GM12891 (cell line): ENCODE results near the gene DMRT3. TPM values are rescaled to one million over a fixed set of nuclear protein-coding genes. Genes with fewer than 3 reads are reported as not detected.

ENCODE experiments used
- DNase-seq: peaks from one replicate; pipeline ENCODE4 v3.0.0; 2011; ENCODE audit warnings: low spot score; ENCODE audit not compliant: insufficient read length
- FAIRE-seq: peaks from 2 replicates; lab custom pipeline; 2011; peaks lifted over from hg19 to GRCh38; lab: Jason Lieb, UNC
- PAX5 ChIP-seq: IDR thresholded peaks from 2 replicates; pipeline ENCODE4 v1.6.1; 2011; ENCODE audit warnings: low read length, moderate library complexity, mild to moderate bottlenecking; ENCODE audit not compliant: insufficient read depth, severe bottlenecking
- POLR2A ChIP-seq: IDR thresholded peaks from 2 replicates; pipeline ENCODE4 v1.6.1; 2011; ENCODE audit warnings: low read depth, low read length, control low read depth
- POLR2AphosphoS5 ChIP-seq: IDR thresholded peaks from 2 replicates; pipeline ENCODE4 v1.6.1; 2011; ENCODE audit warnings: low read depth, low read length, control low read depth
- POU2F2 ChIP-seq: IDR thresholded peaks from 2 replicates; pipeline ENCODE4 v1.6.1; 2011; ENCODE audit warnings: low read depth, mild to moderate bottlenecking, control low read depth, low read length, moderate library complexity
- SPI1 ChIP-seq: IDR thresholded peaks from 2 replicates; pipeline ENCODE4 v1.6.1; 2011; ENCODE audit warnings: low read depth, low read length, control low read depth
- TAF1 ChIP-seq: IDR thresholded peaks from 2 replicates; pipeline ENCODE4 v1.6.1; 2011; ENCODE audit warnings: low read depth, low read length, control low read depth
- polyA plus RNA-seq: library from polyadenylated mRNA; unstranded; fragments of >200 nt; gene quantifications from one replicate; pipeline ENCODE4 v1.2.1, GENCODE V29; 2012; ENCODE audit warnings: low read depth, missing spikeins, inconsistent platforms; ENCODE audit not compliant: missing spikeins

The DMRT3 gene, protein sequence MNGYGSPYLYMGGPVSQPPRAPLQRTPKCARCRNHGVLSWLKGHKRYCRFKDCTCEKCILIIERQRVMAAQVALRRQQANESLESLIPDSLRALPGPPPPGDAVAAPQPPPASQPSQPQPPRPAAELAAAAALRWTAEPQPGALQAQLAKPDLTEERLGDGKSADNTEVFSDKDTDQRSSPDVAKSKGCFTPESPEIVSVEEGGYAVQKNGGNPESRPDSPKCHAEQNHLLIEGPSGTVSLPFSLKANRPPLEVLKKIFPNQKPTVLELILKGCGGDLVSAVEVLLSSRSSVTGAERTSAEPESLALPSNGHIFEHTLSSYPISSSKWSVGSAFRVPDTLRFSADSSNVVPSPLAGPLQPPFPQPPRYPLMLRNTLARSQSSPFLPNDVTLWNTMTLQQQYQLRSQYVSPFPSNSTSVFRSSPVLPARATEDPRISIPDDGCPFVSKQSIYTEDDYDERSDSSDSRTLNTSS
- 0.18 TPM for polyA plus RNA-seq

DNA sequence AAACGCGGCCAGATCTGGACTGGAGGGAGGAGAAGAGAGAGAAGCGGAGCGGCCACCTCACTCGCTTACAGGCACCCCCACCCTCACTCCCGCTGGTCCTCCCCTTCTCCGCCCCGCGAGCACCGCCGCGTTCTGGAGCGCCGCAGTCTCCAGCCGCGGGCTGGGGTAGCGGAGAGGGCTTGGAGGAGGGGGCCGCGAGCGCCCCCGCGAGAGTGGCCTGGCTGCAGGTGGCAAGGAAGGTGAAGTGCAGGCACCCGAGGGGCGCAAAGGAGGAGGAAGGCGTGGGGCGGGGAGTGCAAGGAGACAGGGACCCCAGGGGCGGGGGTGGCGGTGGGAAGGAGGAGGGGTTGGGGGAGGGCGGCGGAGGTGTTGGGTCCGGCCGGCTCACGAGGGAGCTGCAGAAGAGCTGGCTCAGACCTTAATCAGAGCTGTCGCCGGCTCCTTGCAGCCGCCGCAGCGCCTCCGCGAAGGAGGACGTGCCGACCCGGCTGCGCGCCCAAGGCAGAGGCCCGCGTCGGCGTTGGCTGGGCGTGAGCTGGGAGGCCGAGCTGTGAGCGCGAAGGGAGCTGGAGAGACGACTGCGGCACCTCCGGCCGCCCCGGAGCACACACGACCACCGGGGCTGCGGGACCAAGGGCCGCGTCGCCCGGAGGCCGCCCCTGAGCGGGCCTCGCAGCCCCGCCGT is at the start of gene DMRT3:
Gene DMRT3 (plus strand): TSS at position 398 of the 685 bp plus-strand sequence. CDS start 347 bp downstream, outside the sequence.
- no peak for DNase-seq
- FAIRE-seq, result no peak
- TF ChIP-seq TAF1 (no peak), POLR2AphosphoS5 (no peak), POU2F2 (no peak), PAX5 (no peak), SPI1 (no peak), POLR2A (no peak)

DNA sequence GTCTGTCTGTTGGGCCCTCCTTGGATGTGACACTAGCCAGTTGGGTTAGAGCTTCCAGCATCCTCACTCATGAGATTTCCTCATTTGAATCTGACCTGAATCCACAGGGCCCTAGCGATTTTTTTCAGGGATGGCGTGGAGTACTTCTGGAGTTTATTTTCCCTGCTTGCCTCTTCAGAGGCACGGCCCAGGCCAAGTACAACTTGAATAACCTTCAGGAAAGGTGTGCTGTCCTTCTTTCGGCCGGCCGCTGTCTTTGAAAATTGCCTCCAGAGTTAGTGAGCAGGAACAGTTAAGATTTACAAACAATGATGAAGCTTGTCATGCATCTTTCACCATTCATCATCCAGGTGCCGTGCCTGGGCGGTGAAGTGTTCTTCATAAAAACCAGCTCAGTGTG is 49.5 kb upstream of the DMRT3 start:
- FAIRE-seq (no peak), DNase-seq (no peak)
- TF ChIP-seq PAX5, result no peak
- TF ChIP-seq SPI1, result no peak
- no peak for TF ChIP-seq POU2F2
- no peak for TF ChIP-seq POLR2AphosphoS5
- TF ChIP-seq TAF1, result no peak
- TF ChIP-seq POLR2A, result no peak

DNA sequence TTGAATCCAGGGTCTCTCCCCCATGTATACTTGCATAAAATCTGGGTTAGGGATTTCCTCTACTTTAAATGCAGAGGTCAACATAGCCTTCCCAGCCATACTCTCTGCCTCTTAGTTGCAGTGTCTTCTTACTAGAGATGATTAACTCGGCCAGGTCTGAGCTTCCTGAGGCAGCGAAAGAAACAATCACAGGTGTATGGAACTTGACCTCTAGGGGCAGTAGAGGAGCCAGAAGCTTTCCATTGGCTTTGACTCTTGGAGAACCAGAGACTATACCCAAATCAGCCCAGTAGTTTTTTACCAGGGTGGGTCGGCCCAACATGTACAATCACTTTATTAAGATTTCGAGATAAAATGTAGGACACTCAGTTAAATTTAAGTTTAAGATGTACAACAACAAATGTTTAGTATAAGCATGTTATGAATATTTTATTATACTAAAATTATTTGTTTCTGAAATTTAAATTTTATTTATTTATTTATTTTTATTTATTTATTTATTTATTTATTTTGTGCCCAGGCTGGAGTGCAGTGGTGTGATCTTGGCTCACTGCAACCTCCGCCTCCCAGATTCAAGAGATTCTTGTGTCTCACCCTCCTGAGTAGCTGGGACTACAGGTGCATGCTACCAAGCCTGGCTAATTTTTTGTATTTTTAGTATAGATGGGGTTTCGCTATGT is 48.0 kb upstream of the DMRT3 start:
- TF ChIP-seq SPI1 (no peak), POU2F2 (no peak), TAF1 (no peak), PAX5 (no peak), POLR2AphosphoS5 (no peak), POLR2A (no peak)
- peak; percentile 19 for DNase-seq
- FAIRE-seq, result no peak

DNA sequence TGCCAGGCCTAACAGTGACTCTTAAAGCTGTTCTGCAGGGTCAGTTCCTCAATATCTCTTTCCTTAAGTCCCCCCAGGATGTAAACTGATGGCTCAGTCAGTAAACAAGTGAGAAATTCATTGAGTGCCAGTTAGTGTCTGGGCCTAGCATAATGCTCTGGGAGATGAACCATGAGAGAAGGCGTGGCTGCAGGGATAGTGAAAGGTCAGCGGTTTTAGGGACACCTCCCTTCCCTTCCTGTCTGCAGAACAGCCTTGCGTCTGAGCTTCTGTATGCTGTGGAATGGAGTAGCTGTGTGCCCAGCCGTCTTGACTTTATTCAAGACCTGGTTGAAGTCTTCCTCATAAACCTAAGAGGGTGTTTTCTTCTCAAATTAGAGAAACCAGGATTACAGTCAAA is 46.7 kb upstream of the DMRT3 start:
- TF ChIP-seq SPI1 (no peak), TAF1 (no peak), POU2F2 (no peak), POLR2A (no peak), PAX5 (no peak), POLR2AphosphoS5 (no peak)
- FAIRE-seq, result no peak

DNA sequence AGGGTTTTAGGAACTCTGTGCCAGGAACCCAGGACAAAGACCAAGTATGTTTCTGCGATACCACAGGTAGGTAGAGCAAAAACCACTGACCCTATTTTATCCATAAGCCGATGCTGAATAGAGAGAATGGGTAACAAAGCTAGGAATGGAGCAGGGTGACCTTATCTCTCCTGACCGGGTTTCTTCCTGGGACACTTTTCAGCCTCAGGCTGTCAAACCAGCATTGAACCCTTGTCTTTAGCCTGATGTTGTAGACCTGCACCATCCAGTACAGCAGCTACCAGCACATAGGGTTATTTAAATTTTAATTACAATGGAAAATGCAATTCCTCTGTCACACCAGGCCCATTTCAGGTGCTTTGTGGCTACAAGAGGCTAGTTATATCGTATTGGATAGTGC is 43.1 kb upstream of the DMRT3 start:
- no peak for TF ChIP-seq TAF1
- FAIRE-seq (no peak), DNase-seq (no peak)

More for the DNA sequence above, 46.7 kb upstream of the DMRT3 start:
- DNase-seq, result no peak

DNA sequence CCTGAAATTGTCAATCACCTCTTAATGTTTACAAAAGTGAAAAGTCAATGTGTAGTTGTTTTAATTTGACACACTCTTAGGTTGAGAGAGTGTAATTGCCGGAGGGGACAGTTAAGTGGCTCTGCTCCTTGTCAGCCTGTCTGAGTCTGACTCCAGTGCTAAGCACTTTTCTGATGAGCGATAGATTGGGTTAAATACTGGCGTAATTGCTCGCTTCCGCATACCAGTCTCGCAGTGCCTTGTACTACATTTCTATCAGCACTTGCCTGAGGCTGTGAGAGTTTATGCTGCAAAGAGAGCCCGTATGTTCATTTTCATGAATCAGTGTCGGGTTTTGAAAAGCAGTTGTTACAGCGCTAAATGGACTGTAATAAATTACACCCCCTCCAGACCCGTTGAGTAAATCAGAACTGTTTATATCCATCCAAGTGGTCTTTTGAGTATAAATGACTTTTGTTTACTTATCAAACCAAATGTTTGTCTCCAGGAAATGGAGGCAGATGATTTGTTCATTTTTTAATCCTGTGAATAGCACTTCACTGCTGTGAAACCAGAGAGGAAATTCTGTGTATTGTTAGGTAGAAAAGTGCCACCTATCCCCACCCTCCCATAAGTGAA is 41.0 kb upstream of the DMRT3 start:
- no peak for FAIRE-seq
- DNase-seq, result no peak
- no peak for TF ChIP-seq POU2F2
- no peak for TF ChIP-seq POLR2AphosphoS5
- no peak for TF ChIP-seq TAF1
- no peak for TF ChIP-seq SPI1
- no peak for TF ChIP-seq POLR2A
- TF ChIP-seq PAX5, result no peak

DNA sequence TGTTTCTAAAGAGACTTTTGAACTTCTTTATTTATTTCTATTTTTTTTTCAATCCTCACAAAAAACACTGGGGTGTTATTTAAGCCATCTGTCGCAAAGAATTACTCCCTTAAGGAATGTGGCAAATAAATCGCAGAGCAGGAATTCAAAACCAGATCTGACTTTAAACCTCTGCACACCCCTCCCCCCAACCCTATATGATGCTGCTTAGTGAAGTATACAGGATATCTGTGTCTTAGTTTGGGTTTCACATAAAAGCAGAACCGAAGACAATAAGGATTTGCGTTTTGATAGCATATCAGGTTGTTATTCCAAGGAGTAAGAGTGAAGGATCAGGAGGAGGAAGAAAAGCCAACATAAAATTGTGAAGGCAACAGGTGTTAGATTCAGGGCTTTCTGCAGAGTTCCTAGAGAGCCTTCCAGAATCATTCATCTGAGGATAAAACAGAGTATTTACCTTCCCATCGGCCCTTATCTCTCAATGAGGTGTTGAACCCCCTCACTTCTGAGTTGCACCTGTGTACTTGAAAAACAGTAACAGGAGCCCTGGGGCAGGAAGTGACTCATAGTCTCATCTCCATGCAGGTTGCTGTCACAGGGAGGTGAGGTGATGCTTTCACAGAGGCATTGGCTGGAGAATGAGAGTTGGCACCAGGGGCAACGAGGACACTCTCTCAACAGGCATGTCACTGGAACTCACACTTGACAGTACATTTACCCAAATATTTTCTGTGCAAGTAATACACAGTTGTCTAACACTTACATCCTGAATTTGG is 33.5 kb upstream of the DMRT3 start:
- no peak for FAIRE-seq
- no peak for DNase-seq
- no peak for TF ChIP-seq POLR2AphosphoS5
- no peak for TF ChIP-seq TAF1
- TF ChIP-seq POU2F2, result no peak
- no peak for TF ChIP-seq SPI1
- TF ChIP-seq PAX5, result no peak
- no peak for TF ChIP-seq POLR2A

DNA sequence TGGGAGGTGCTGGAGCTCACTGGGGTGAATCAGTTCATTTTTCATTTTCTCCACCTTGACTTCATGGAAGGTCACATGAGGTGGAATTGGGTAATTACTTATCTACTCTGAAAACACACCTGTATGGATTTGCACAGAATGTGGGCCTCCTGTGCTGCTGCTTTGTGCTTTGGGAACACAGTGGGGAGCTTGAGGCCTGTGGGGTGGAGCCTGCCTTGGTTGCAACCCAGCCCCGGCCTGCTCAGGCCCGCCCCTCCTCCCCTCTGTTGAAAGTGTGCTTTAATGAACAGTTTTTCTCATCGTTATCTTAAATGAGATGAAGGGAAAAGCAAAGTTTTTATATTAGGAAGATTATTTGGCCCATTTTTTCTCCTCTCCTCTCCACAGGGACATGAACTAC is 28.5 kb upstream of the DMRT3 start:
- no peak for FAIRE-seq
- no peak for DNase-seq
- TF ChIP-seq SPI1 (no peak), TAF1 (no peak), POU2F2 (no peak), POLR2A (no peak), POLR2AphosphoS5 (no peak), PAX5 (no peak)
